ENCODE results near the gene ZNF407.

Gene ZNF407

DNA sequence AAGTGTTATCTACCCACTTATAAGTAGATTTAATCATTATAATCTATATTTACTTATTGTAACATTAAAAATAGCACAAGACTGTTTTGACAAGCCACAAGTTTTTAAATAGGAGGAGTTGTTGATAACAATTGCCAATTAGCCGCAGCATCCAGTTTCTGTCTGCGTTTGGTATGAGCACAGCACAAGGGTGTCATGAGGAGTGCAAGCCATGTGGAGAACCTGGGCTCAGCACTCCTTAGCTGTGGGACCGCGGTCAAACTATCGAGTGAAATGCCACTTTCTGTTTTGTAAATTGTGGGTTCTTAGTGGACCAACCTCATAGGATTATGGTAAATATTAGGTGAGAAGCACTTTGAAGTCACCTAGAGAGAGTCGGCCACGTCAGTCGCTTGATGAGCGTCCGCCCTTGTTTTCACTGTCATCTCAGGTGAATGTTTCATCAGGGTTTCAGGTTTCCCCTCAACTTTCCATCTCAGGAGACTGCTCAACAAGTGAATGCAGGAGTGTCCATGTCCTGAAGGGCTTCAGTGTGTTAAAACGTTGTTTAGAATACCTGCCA is 294.5 kb downstream of the ZNF407 start:
- no peak for DNase-seq (ENCODE audit: low read depth)

DNA sequence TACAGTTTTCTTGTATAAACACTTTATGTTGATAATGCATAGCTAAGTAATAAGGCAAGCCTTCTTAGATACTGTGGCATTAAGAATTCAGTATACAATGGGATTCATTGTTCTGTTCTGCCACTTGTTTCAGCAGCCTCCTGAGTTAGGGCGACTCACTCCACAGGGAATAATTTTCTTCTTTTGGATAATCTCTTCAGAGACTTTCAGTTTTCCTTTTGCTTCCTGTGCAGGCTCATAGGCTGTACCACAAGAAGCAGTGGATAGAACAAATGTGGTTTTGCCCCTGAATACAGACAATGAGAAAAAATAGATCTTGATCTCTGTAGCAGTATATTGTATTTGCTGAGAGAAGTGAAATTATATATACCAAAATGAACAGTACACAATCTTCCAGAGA is 298.0 kb downstream of the ZNF407 start:
- DNase-seq (ENCODE audit: low read depth) = no peak

DNA sequence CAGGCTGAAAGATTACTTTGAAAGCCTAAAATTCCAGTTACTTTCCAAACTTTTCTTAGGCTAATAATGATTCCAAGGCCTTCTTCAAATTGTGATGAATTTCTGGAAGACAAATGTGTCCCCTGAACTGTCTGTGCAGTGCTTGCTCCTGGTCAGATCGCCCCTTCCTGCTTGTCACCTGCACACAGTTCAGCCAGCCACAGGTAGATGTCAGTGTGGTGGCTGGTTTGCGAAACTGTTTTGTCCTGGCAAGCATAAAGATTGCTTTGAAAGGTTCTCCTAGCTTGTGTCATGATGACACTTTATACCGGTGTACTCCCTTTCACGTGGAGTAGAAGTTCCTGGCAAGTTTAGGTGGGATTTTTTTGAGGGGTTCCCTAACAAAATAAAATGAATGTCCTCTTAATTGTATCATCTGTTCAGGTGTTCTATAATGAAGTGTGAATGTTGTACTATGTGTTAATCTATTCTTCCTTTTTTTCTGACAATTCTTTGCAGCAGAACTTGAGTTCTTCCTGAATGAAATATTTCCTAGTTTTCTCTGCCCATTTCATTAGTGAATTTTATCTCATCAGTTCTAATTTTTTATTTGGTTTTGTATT is 298.8 kb downstream of the ZNF407 start:
- peak; percentile 10 for DNase-seq (ENCODE audit: low read depth)

- DNase-seq (ENCODE audit: low read depth) = no peak
These were observed 300.4 kb downstream of the ZNF407 start for GRCh38 chr18:74897971-74898657.

- DNase-seq (ENCODE audit: low read depth) = no peak
These were observed 301.3 kb downstream of the ZNF407 start for GRCh38 chr18:74898965-74899364.

DNA sequence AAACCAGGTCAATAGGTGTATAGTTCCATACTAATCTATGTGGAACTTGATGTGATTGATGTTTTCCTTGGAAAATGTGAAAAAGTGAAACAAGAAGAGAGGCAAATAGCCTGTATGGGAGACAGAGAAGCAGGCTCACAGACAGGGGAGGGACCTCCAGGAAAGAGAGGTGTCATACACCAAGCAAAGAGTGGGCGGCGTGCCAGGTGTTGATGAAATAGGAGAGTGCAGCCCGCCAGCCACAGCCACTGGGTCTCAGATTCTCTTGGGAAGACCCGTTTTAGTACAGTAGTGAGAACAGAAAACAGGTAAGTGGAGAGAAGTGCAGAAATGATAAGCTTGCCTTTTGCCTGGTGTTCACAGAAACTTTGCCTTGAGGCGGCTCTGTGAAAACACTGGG is 301.9 kb downstream of the ZNF407 start:
- DNase-seq (ENCODE audit: low read depth) = no peak

- no peak for DNase-seq (ENCODE audit: low read depth)
These were observed 303.9 kb downstream of the ZNF407 start for GRCh38 chr18:74901362-74902146.

- no peak for DNase-seq (ENCODE audit: low read depth)
These were observed 304.4 kb downstream of the ZNF407 start for GRCh38 chr18:74902147-74902455.

DNA sequence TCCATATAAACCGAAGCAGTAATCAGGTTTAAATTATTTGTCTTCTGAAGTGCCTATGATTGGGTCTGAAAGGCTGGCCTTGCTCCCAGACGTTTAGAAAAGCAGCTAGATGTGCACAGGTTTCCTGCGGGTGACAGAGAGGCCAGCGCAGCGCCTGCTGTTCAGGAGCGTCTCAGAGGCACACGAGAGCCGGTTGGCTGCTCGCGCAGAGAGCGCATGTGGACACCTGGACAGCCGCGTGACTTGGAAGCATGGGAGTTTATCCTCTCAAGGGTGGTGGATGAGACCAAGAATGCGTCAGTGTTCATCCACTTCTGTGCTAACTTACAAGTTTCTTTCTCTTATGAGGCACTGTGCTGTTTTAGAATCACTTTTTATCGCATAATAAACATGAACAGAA is 307.6 kb downstream of the ZNF407 start:
- no peak for DNase-seq (ENCODE audit: low read depth)

DNA sequence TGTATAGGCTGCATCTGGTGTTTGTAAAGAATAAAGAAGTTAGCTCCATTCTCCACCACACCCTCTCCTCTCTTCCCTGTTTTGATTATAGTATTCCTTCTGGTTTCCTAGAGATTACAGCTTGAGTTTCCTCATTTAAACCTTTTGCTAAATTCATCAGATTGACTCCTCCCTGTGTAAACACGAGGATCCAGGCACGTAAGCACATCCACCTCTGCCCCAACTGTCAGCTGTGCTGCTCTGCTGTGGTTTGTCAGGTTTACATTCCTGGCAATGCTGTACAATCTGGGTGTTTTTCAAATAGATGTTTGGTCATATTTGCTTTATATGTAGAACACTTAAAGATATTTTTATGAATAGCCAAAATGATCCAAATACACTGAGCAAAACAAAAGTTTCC is 308.5 kb downstream of the ZNF407 start:
- DNase-seq (ENCODE audit: low read depth) = no peak

DNA sequence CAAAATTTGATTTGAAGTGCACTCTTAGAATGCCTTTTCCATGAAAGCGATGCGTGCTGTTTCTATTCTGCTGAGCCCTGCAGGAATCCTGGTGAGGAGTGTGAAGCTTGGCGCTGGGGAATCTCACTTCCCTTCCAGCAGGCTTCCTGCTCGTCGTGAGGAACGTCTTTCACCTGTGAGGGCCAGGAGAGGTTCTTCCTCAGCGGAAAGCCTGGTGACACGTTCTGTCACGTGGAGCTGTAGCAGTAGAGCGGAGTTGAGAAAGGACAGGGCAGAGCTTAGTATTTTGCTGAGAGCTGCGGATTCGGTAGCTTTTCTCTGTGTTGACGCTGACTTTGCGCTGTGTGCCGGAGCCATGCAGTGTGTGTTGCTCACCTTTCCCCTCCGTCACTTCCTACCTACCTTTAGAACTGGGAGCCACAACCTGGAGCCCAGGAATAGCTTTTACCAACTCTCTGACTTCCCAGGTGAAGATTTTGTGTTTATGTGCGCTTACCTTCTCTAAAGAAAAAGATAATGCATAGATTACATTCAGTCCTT is 316.5 kb downstream of the ZNF407 start:
- no peak for DNase-seq (ENCODE audit: low read depth)

GRCh38 chr18:74914648-74915047 is 317.0 kb downstream of the ZNF407 start:
- DNase-seq (ENCODE audit: low read depth) = no peak

GRCh38 chr18:74916773-74917393 is 319.2 kb downstream of the ZNF407 start:
- DNase-seq (ENCODE audit: low read depth) = no peak

- no peak for DNase-seq (ENCODE audit: low read depth)
These were observed 320.7 kb downstream of the ZNF407 start for GRCh38 chr18:74918276-74918790.

DNA sequence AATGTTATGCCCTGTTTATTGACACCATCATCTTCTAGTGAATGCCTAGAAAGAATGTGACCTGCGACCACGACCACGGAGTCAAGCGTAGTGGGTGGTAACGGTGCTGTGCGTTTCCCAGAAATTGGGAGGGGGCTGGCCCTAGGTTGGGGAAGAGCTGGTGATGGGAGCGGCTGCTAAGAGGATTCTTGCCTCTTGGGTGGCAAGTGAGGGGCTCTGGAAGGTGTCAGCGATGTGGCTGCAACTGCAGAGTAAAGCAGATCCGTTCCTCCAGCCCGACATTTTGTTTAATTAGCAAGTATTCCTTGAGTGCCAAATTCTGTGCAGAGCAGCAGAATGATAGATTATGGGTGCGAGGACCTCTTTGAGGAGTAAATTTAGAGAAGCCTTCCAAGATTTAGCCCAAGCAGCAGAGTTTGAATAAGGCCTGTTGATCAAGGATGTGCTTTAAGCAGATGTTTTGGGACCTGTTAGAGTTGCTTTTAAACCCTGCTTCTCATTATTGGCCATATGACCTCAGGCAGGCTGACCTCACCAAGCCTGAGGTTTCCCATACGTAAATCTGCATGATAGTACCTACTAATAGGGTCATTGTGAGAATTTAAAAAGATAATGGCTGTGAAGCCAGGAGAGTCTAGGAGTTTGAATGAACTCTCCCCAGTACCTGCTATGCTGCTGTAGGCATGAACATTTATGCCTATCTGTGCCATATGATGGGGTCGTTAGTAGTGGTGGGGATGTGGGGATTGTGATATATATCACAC is 323.6 kb downstream of the ZNF407 start:
- no peak for DNase-seq (ENCODE audit: low read depth)

DNA sequence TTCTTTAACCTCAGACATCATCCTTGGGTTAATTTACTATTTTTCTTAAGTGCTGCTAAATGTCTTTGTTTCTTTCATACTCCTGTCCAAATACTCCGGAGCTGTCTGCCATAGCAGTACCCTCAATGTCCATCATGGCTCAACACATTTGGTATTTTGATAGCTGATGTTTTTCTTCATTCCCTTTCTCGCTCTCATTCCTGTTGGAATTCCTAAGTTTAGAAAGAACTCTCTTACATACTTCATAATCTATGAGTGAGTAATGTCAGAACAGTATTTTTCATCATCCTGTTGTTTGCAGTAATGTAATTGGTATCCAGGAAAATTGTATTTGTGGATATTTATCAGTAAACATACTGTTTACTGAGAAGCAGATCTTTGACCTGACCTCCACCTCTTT is 328.4 kb downstream of the ZNF407 start:
- DNase-seq (ENCODE audit: low read depth) = no peak

GRCh38 chr18:74928194-74928968 is 330.7 kb downstream of the ZNF407 start:
- DNase-seq (ENCODE audit: low read depth) = no peak

DNA sequence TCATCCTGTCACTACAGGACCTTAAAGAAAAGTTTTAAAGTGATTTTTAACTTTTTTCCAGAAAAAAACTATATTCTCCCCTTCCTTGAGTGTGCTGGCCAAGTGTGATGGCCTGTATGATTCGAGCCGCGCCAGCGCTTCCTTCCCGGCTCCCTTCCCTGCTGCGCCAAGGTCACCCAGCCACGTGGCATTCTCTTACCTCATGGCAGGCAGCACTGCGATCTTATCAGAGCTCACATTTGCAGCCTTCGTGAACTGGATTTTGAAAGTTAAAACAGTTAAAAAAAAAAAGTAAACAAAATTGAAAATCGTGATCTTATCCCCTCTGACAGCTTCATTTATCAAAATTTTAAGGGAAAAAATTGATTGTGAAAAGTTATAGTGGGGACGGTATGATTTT is 331.4 kb downstream of the ZNF407 start:
- DNase-seq (ENCODE audit: low read depth) = no peak

DNA sequence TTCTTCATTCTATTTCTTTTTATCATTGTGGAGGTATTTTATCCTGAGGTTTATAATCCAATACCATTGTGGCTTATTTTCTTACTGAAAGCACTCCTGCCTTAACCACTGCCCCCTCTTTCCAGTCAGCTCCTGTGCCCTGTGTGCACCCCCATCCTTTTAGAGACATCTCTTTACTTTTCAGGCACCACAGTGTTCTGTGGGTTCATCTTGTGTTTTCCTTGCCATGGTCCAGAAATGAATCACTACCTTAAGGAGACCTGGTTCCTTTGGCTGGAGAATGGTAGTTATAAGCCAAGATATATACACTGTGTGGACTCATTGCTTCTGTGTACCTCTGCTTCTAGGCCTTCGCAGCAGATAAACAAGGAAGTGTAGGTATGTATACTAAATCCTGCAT is 332.9 kb downstream of the ZNF407 start:
- no peak for DNase-seq (ENCODE audit: low read depth)

DNA sequence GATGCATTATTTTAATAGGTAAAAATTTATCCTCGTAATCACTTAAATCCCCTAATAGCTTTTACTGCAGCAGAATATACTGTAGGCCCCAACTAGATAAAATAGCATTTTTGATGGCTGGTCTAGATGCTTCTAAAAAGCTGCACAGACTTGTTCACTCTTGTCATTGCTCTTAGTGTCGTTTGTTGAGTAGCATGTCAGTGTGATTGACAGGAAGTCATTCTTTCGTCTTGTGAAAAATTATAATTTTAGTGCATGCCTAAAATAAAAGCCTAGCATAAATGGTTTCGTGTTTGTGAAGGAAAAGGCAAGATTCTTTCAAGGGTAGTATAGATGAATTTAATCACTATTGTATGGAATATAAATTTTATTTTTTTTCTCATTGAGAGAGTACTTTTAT is 336.3 kb downstream of the ZNF407 start:
- DNase-seq (ENCODE audit: low read depth) = no peak

- DNase-seq (ENCODE audit: low read depth) = no peak
These were observed 337.8 kb downstream of the ZNF407 start for GRCh38 chr18:74935434-74935833.
